GM12874 (cell line): ENCODE measurements around the gene GPC6.

Experiments
- TF ChIP-seq, protein P1 (sequence below): IDR thresholded peaks from 2 replicates; pipeline ENCODE4 v1.5.1; 2011; ENCODE audit warnings: low read depth, mild to moderate bottlenecking, control low read depth, low read length, moderate library complexity; ENCODE audit not compliant: insufficient read depth

The GPC6 gene

DNA sequence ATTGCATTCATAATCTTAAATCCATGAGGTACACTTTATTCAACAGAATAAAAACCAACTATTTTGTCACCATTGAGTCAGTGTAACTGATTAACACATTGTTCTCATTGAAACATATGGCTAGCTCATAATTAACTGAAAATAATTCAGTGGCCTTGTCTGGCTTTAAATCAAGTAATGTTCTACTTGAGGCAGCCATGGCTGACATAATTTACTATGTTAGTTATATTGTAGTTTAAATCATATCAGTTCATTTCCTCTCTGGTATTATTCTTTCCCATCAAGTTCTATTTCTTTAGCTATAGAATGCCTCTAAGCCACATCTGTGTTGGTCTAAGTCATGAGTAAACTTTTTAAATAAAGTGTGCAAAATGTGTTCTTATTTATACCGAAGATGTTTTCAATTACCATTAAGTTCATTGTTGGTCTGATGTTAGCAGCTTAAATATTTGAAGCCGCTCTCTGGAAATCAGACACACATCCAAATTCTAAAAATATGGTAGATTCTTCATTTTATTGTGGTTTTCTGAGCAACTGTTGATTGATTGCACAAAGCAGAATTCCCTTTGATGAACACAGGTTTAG, 393.7 kb downstream of the GPC6 start:
- TF ChIP-seq, protein P1, sequence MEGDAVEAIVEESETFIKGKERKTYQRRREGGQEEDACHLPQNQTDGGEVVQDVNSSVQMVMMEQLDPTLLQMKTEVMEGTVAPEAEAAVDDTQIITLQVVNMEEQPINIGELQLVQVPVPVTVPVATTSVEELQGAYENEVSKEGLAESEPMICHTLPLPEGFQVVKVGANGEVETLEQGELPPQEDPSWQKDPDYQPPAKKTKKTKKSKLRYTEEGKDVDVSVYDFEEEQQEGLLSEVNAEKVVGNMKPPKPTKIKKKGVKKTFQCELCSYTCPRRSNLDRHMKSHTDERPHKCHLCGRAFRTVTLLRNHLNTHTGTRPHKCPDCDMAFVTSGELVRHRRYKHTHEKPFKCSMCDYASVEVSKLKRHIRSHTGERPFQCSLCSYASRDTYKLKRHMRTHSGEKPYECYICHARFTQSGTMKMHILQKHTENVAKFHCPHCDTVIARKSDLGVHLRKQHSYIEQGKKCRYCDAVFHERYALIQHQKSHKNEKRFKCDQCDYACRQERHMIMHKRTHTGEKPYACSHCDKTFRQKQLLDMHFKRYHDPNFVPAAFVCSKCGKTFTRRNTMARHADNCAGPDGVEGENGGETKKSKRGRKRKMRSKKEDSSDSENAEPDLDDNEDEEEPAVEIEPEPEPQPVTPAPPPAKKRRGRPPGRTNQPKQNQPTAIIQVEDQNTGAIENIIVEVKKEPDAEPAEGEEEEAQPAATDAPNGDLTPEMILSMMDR, result no peak

GRCh38 chr13:93621051-93621450, 394.4 kb downstream of the GPC6 start:
- TF ChIP-seq, protein P1, result no peak

DNA sequence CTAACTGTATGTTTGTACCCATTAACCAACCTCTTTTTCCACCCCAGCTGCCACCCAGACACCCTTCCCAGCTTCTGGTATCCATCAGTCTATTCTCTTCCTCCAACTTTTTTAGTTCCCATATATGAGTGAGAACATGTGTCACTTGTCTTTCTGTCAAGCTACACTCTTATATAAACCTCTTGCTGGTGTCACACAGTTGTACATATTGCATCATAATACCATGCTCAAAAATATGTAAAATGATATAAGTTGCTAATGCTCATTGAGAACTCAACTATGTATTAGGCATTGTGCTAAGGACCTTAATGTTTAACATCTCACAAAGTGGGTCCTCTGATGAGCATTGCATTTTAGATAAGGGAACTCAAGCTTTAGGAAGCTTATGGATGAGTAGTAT, 395.4 kb downstream of the GPC6 start:
- TF ChIP-seq, protein P1, result no peak

DNA sequence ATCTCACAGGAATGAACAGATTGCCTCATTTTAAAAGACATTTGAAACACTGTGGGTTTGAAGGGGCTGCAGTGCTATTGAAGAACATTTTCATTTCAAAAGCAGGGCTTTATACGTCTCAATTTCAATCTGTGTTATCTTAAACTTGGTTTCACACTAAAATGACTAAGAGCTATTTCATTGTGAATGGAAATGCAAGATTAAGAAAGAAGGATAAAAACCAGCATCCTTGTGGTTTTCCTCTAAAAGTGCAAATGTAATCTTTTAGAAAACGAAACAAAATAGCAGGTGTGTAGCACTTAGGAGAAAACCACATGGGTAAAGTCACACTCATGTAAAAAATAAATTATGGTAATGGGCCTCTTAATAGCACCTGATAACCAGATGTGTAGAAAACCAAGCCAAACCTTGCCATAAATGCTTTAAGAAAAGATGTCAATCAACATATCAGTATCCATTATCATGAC, 397.7 kb downstream of the GPC6 start:
- TF ChIP-seq, protein P1, result no peak

- TF ChIP-seq, protein P1, result no peak
These were observed 398.9 kb downstream of the GPC6 start for GRCh38 chr13:93625536-93625935.

GRCh38 chr13:93628136-93628797, 401.7 kb downstream of the GPC6 start:
- TF ChIP-seq, protein P1, result no peak

DNA sequence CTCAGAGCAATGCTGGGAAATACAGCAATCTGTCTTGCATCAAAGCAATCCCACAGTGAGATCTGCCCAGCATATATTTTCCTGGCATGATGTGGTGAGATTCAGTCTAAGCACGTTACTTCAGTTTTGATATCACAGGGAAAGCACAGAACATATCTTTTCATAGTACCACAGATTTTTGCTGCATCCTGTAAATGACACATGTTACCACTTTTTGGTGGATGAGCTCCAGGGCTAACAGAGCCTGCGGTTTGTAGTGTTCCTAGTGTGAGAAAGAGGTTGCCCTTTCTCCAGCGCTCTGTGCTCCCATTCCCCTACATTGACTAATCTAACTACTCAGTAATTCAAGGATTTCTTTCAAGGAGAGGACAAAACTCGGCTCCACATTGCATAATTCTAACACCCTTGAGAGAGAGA, 409.0 kb downstream of the GPC6 start:
- TF ChIP-seq, protein P1, result no peak
